Inflammatory macrophage (primary cell): ENCODE data around the gene ARHGAP6.
"Not testable (repeated sequence)": the region's sequence is repeated elsewhere in the genome, so short reads cannot be mapped to it uniquely, and the experiment has no call there.

Source experiments
- DNase-seq, 2 donors: peaks; one replicate each; pipeline ENCODE4 v3.0.0-alpha.2; 2020 to 2022

The ARHGAP6 gene

GRCh38 chrX:11382930-11383329, 282.8 kb downstream of the ARHGAP6 start:
- no peak for DNase-seq

GRCh38 chrX:11381464-11381863, 284.3 kb downstream of the ARHGAP6 start:
- DNase-seq = peak; percentile 61 to 65

- peak; percentile 51 to 72 for DNase-seq
Observed at GRCh38 chrX:11380187-11380844, 285.4 kb downstream of the ARHGAP6 start.

GRCh38 chrX:11376163-11376562, 289.6 kb downstream of the ARHGAP6 start:
- no peak for DNase-seq

GRCh38 chrX:11375614-11376119, 290.1 kb downstream of the ARHGAP6 start:
- DNase-seq = no peak

- DNase-seq = no peak
Observed at GRCh38 chrX:11374570-11374969, 291.1 kb downstream of the ARHGAP6 start.

GRCh38 chrX:11371106-11371505, 294.6 kb downstream of the ARHGAP6 start:
- no peak for DNase-seq

- peak in 1 of 2 donors; percentile 3 for DNase-seq
Observed at GRCh38 chrX:11367609-11368430, 297.9 kb downstream of the ARHGAP6 start.

- no peak for DNase-seq
Observed at GRCh38 chrX:11366998-11367595, 298.6 kb downstream of the ARHGAP6 start.

GRCh38 chrX:11365426-11365825, 300.3 kb downstream of the ARHGAP6 start:
- DNase-seq = no peak

- DNase-seq = no peak
Observed at GRCh38 chrX:11364835-11365234, 300.9 kb downstream of the ARHGAP6 start.

- DNase-seq = not testable (repeated sequence)
Observed at GRCh38 chrX:11363825-11364224, 301.9 kb downstream of the ARHGAP6 start.

- DNase-seq = peak; percentile 68 to 69
Observed at GRCh38 chrX:11363069-11363594, 302.6 kb downstream of the ARHGAP6 start.

- not testable (repeated sequence) for DNase-seq
Observed at GRCh38 chrX:11361666-11362065, 304.1 kb downstream of the ARHGAP6 start.

GRCh38 chrX:11355944-11356343, 309.8 kb downstream of the ARHGAP6 start:
- not testable (repeated sequence) for DNase-seq

- no peak for DNase-seq
Observed at GRCh38 chrX:11355259-11355909, 310.3 kb downstream of the ARHGAP6 start.

GRCh38 chrX:11352296-11352741, 313.4 kb downstream of the ARHGAP6 start:
- no peak for DNase-seq

- peak; percentile 4 to 9 for DNase-seq
Observed at GRCh38 chrX:11351375-11352295, 314.1 kb downstream of the ARHGAP6 start.

- DNase-seq = peak; percentile 25 to 59
Observed at GRCh38 chrX:11349661-11350337, 315.9 kb downstream of the ARHGAP6 start.

- no peak for DNase-seq
Observed at GRCh38 chrX:11349020-11349419, 316.7 kb downstream of the ARHGAP6 start.

- no peak for DNase-seq
Observed at GRCh38 chrX:11347300-11347699, 318.4 kb downstream of the ARHGAP6 start.
